GM18909 (cell line): Measurements from ENCODE around the gene CCNF.
"Not testable (repeated sequence)": the region's sequence is repeated elsewhere in the genome, so short reads cannot be mapped to it uniquely, and the experiment has no call there.

Source experiments
- ATAC-seq: cut with Tn5 transposase; IDR thresholded peaks from one replicate; pipeline ENCODE4 v1.9.1; 2021; ENCODE audit warnings: mild to moderate bottlenecking; ENCODE audit not compliant: unreplicated experiment, poor library complexity

The CCNF gene

GRCh38 chr16:2471016-2471652 is 41.9 kb downstream of the CCNF start, which contains the start of gene NTN3:
TSS of gene NTN3 (plus strand) at chr16:2471297. CDS start at chr16:2471702, 405 bp downstream.
- no peak for ATAC-seq

- no peak for ATAC-seq
Measured at GRCh38 chr16:2471653-2472487, 42.6 kb downstream of the CCNF start.

DNA sequence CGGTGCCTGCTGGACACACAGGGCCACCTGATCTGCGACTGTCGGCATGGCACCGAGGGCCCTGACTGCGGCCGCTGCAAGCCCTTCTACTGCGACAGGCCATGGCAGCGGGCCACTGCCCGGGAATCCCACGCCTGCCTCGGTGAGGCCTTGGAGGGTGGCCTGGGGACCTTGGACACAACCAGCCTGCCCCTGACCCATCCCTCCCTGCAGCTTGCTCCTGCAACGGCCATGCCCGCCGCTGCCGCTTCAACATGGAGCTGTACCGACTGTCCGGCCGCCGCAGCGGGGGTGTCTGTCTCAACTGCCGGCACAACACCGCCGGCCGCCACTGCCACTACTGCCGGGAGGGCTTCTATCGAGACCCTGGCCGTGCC is 43.2 kb downstream of the CCNF start:
- no peak for ATAC-seq

GRCh38 chr16:2472885-2473445 is 43.7 kb downstream of the CCNF start:
- ATAC-seq = no peak

- ATAC-seq = no peak
Measured at GRCh38 chr16:2473446-2473926, 44.2 kb downstream of the CCNF start.

- ATAC-seq = peak; percentile 29
Measured at GRCh38 chr16:2473999-2474876, 45.0 kb downstream of the CCNF start.

- peak; percentile 57 for ATAC-seq
Measured at GRCh38 chr16:2474877-2475412, 45.7 kb downstream of the CCNF start, which contains the start of gene TBC1D24. TSS of gene TBC1D24 (plus strand) at chr16:2475127. CDS start at chr16:2496149, 21,022 bp downstream.

- ATAC-seq = peak; percentile 4
Measured at GRCh38 chr16:2475413-2476344, 46.4 kb downstream of the CCNF start.

- no peak for ATAC-seq
Measured at GRCh38 chr16:2476345-2476720, 47.1 kb downstream of the CCNF start.

GRCh38 chr16:2476741-2477140 is 47.5 kb downstream of the CCNF start:
- no peak for ATAC-seq

DNA sequence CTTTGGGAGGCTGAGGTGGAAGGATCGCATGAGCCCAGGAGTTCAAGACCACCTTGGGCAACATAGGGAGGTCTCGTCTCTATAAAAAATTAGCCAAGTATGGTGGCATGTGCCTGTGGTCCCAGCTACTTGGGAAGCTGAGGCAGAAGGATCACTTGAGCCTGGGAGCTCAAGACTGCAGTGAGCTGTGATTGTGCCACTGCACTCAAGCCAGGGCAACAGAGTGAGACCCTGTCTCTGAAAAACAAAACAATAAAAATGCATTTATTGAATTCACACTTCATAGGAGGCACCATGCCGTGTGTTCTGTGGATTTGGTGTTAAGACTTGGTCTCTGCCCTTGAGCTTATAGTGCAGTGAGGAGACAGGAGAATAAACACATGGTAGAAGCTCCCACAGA is 48.1 kb downstream of the CCNF start:
- ATAC-seq = no peak

GRCh38 chr16:2478279-2478678 is 49.0 kb downstream of the CCNF start:
- no peak for ATAC-seq

DNA sequence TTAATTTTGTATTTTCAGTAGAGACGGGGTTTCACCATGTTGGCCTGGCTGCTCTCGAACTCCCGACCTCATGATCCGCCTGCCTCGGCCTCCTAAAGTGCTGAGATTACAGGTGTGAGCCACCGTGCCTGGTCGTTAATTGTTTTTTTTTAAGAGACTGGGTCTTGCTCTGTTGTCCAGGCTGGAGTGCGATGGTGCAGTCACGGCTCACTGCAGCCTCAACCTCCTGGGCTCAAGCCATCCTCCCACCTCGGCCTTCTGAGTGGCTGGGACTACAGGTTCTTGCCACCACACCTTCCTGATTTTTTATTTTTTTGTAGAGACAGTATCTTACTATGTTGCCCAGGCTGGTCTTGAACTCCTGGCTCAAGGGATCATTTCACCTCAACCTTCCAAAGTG is 50.7 kb downstream of the CCNF start:
- ATAC-seq = not testable (repeated sequence)

GRCh38 chr16:2480948-2481347 is 51.7 kb downstream of the CCNF start:
- no peak for ATAC-seq

DNA sequence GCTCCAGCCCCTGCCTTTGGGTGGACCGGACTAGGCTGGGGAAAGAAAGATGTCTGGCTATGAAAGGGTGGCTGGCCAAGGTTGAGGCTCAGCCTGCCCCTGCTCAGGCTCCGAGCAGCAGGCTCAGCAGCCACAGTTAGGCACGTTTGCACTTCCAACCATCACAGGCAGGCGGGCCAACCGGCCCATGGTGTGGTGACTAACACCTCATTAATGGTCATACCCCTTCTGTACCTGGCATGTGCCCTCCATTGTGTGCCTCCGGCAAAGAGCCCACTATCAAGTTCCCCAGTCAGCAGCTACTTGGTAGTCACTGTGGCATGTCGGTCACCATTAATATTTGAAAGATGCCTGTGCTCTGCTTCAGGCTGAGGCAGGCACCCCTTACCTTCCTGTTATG is 52.4 kb downstream of the CCNF start:
- ATAC-seq = no peak

DNA sequence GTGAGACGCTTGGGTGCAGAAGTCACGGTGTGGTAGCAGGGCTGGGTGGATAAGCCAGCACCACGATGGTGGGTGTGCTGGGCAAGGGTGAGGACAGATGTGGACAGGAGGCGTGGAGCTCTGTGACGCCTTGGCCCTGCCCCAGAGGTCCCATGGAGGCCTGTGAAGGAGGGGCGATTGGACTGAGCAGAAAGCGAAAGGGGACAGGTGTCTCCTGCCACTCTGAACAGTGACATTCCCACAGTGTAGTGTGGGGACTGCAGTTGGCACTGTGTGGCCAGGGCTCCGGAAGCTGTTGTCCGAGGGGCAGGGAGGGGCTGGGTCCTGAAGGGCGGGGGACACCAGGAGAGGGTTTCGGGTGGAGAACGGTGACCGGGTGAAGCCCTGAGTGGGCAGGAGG is 53.0 kb downstream of the CCNF start:
- ATAC-seq = no peak

DNA sequence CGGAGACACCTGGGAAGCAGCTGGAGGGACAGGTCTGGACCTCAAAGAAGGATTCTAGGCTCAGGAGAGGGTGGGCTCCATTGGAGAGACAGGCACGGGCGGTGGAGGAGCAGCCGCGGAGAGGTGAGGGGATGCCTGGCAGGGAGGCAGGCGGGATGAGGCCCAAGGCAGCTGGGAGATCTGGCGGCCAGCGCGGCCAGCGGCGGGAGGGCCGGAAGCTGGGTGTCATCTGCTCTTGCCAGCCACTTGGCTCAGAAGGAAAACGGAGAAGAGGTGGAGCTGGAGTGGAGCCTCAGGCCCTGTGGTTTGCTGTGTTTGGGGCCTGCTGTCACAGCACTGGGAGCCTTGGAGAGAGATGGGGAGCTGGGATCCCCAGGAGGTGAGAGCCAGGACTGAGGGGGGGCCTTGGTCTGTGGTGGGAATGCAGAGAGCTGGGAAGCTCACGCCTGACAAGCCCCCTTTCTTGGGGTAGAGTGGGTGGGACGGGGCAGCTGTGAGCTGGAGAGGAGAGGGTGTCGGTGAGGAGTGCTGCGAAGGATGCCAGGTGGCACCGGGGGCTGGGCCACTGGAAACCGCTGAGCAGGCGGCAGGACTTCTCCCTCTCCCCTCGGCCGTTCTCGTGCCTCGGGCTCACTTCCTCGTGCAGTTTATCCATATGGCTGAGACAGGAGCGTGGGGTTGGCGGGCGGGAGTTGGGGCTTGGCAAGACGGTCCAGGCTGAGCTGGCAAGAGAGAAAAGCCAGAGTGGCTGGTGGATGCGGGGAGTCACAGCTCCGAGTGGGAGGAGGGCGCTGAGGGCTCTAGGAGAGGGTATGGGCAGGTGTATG is 53.7 kb downstream of the CCNF start:
- no peak for ATAC-seq
